ENCODE results near the gene TSPAN17. TPM values are rescaled to one million over a fixed set of nuclear protein-coding genes. Genes with fewer than 3 reads are reported as not detected.

Gene TSPAN17
- total RNA-seq, 1 experiment from 2014 or later: 4.8 TPM

GRCh38 chr5:176692326-176692725 is 45.0 kb downstream of the TSPAN17 start:
- H3K9me2 ChIP-seq (replicated peaks; ENCODE audit: insufficient read depth, low read length): no peaks in the 10 kb centered on the region
- no peaks in the 10 kb centered on the region for H3K9me3 ChIP-seq (ENCODE audit: low read length)
- H3K36me3 ChIP-seq (ENCODE audit: insufficient read depth, low read length): no peaks in the 10 kb centered on the region
- H3K79me2 ChIP-seq (ENCODE audit: low read length): no peaks in the 10 kb centered on the region
- H3K27me3 ChIP-seq (ENCODE audit: low read length): no peaks in the 10 kb centered on the region
- DNase-seq: no peak
- H2AFZ ChIP-seq (ENCODE audit: low read length): no peak overlapping the region
- no peaks in the 10 kb centered on the region for H3K4me1 ChIP-seq (ENCODE audit: low read length)
- H3K4me2 ChIP-seq (ENCODE audit: low read depth, low read length, poor library complexity, severe bottlenecking): no peak overlapping the region
- H3K9ac ChIP-seq (ENCODE audit: low read length): no peak overlapping the region
- no peak overlapping the region for H3K27ac ChIP-seq (ENCODE audit: low read length)
- H3K4me3 ChIP-seq (ENCODE audit: low read length): no peak overlapping the region
- no peaks in the 10 kb centered on the region for H4K20me1 ChIP-seq (ENCODE audit: insufficient read depth, low read depth, low read length)

GRCh38 chr5:176692839-176693476 is 45.7 kb downstream of the TSPAN17 start:
- no peak overlapping the region for H3K4me3 ChIP-seq (ENCODE audit: low read length)
- H3K9ac ChIP-seq (ENCODE audit: low read length): no peak overlapping the region

GRCh38 chr5:176693477-176693851 is 46.2 kb downstream of the TSPAN17 start:
- Histone ChIP-seq H3K9me2 (replicated peaks; ENCODE audit: insufficient read depth, low read length) (no peaks in the 10 kb centered on the region), H2AFZ (ENCODE audit: low read length) (no peak overlapping the region), H3K9ac (ENCODE audit: low read length) (no peak overlapping the region), H4K20me1 (ENCODE audit: insufficient read depth, low read depth, low read length) (no peaks in the 10 kb centered on the region), H3K36me3 (ENCODE audit: insufficient read depth, low read length) (no peaks in the 10 kb centered on the region), H3K4me1 (ENCODE audit: low read length) (no peaks in the 10 kb centered on the region), H3K27ac (ENCODE audit: low read length) (no peak overlapping the region), H3K79me2 (ENCODE audit: low read length) (no peaks in the 10 kb centered on the region), H3K4me2 (ENCODE audit: low read depth, low read length, poor library complexity, severe bottlenecking) (no peak overlapping the region), H3K9me3 (ENCODE audit: low read length) (no peaks in the 10 kb centered on the region), H3K27me3 (ENCODE audit: low read length) (no peaks in the 10 kb centered on the region), H3K4me3 (ENCODE audit: low read length) (no peak overlapping the region)
- no peak for DNase-seq

More at GRCh38 chr5:176692839-176693476, 45.7 kb downstream of the TSPAN17 start:
- no peak for DNase-seq
- Histone ChIP-seq H3K4me2 (ENCODE audit: low read depth, low read length, poor library complexity, severe bottlenecking) (no peak overlapping the region), H3K27ac (ENCODE audit: low read length) (no peak overlapping the region), H3K36me3 (ENCODE audit: insufficient read depth, low read length) (no peaks in the 10 kb centered on the region), H3K79me2 (ENCODE audit: low read length) (no peaks in the 10 kb centered on the region), H3K9me3 (ENCODE audit: low read length) (no peaks in the 10 kb centered on the region), H3K9me2 (replicated peaks; ENCODE audit: insufficient read depth, low read length) (no peaks in the 10 kb centered on the region), H2AFZ (ENCODE audit: low read length) (no peak overlapping the region), H3K4me1 (ENCODE audit: low read length) (no peaks in the 10 kb centered on the region), H3K27me3 (ENCODE audit: low read length) (no peaks in the 10 kb centered on the region), H4K20me1 (ENCODE audit: insufficient read depth, low read depth, low read length) (no peaks in the 10 kb centered on the region)

- H3K4me1 ChIP-seq (ENCODE audit: low read length): no peaks in the 10 kb centered on the region
- H2AFZ ChIP-seq (ENCODE audit: low read length): no peak overlapping the region
- no peaks in the 10 kb centered on the region for H4K20me1 ChIP-seq (ENCODE audit: insufficient read depth, low read depth, low read length)
- no peak overlapping the region for H3K9ac ChIP-seq (ENCODE audit: low read length)
- no peak overlapping the region for H3K4me2 ChIP-seq (ENCODE audit: low read depth, low read length, poor library complexity, severe bottlenecking)
- H3K27ac ChIP-seq (ENCODE audit: low read length): no peak overlapping the region
- no peaks in the 10 kb centered on the region for H3K27me3 ChIP-seq (ENCODE audit: low read length)
- H3K9me3 ChIP-seq (ENCODE audit: low read length): no peaks in the 10 kb centered on the region
- no peaks in the 10 kb centered on the region for H3K9me2 ChIP-seq (replicated peaks; ENCODE audit: insufficient read depth, low read length)
- DNase-seq: no peak
- H3K79me2 ChIP-seq (ENCODE audit: low read length): no peaks in the 10 kb centered on the region
- no peaks in the 10 kb centered on the region for H3K36me3 ChIP-seq (ENCODE audit: insufficient read depth, low read length)
- H3K4me3 ChIP-seq (ENCODE audit: low read length): no peak overlapping the region
Measured at GRCh38 chr5:176694146-176694545, 46.9 kb downstream of the TSPAN17 start.

GRCh38 chr5:176694631-176695030 is 47.3 kb downstream of the TSPAN17 start:
- H4K20me1 ChIP-seq (ENCODE audit: insufficient read depth, low read depth, low read length): no peaks in the 10 kb centered on the region
- H3K27me3 ChIP-seq (ENCODE audit: low read length): no peaks in the 10 kb centered on the region
- H3K9me2 ChIP-seq (replicated peaks; ENCODE audit: insufficient read depth, low read length): no peaks in the 10 kb centered on the region
- H3K27ac ChIP-seq (ENCODE audit: low read length): no peak overlapping the region
- no peak for DNase-seq
- no peaks in the 10 kb centered on the region for H3K79me2 ChIP-seq (ENCODE audit: low read length)
- no peak overlapping the region for H3K4me2 ChIP-seq (ENCODE audit: low read depth, low read length, poor library complexity, severe bottlenecking)
- no peaks in the 10 kb centered on the region for H3K4me1 ChIP-seq (ENCODE audit: low read length)
- no peak overlapping the region for H2AFZ ChIP-seq (ENCODE audit: low read length)
- H3K4me3 ChIP-seq (ENCODE audit: low read length): no peak overlapping the region
- no peaks in the 10 kb centered on the region for H3K9me3 ChIP-seq (ENCODE audit: low read length)
- no peaks in the 10 kb centered on the region for H3K36me3 ChIP-seq (ENCODE audit: insufficient read depth, low read length)
- no peak overlapping the region for H3K9ac ChIP-seq (ENCODE audit: low read length)

- Histone ChIP-seq H3K79me2 (ENCODE audit: low read length) (no peaks in the 10 kb centered on the region), H3K4me1 (ENCODE audit: low read length) (no peaks in the 10 kb centered on the region), H3K36me3 (ENCODE audit: insufficient read depth, low read length) (no peaks in the 10 kb centered on the region), H3K9me3 (ENCODE audit: low read length) (no peaks in the 10 kb centered on the region), H2AFZ (ENCODE audit: low read length) (no peak overlapping the region), H4K20me1 (ENCODE audit: insufficient read depth, low read depth, low read length) (no peaks in the 10 kb centered on the region), H3K9ac (ENCODE audit: low read length) (no peak overlapping the region), H3K27ac (ENCODE audit: low read length) (no peak overlapping the region), H3K4me3 (ENCODE audit: low read length) (no peak overlapping the region), H3K4me2 (ENCODE audit: low read depth, low read length, poor library complexity, severe bottlenecking) (no peak overlapping the region), H3K27me3 (ENCODE audit: low read length) (no peaks in the 10 kb centered on the region), H3K9me2 (replicated peaks; ENCODE audit: insufficient read depth, low read length) (no peaks in the 10 kb centered on the region)
- DNase-seq: no peak
Measured at GRCh38 chr5:176695073-176695472, 47.8 kb downstream of the TSPAN17 start.

GRCh38 chr5:176697267-176697933 is 50.1 kb downstream of the TSPAN17 start:
- no peaks in the 10 kb centered on the region for H3K9me2 ChIP-seq (replicated peaks; ENCODE audit: insufficient read depth, low read length)
- no peak overlapping the region for H3K4me3 ChIP-seq (ENCODE audit: low read length)
- no peak overlapping the region for H3K9ac ChIP-seq (ENCODE audit: low read length)
- H4K20me1 ChIP-seq (ENCODE audit: insufficient read depth, low read depth, low read length): no peaks in the 10 kb centered on the region
- no peaks in the 10 kb centered on the region for H3K9me3 ChIP-seq (ENCODE audit: low read length)
- no peaks in the 10 kb centered on the region for H3K79me2 ChIP-seq (ENCODE audit: low read length)
- no peaks in the 10 kb centered on the region for H3K4me1 ChIP-seq (ENCODE audit: low read length)
- no peak overlapping the region for H2AFZ ChIP-seq (ENCODE audit: low read length)
- no peak overlapping the region for H3K27ac ChIP-seq (ENCODE audit: low read length)
- no peaks in the 10 kb centered on the region for H3K27me3 ChIP-seq (ENCODE audit: low read length)
- DNase-seq: no peak
- no peaks in the 10 kb centered on the region for H3K36me3 ChIP-seq (ENCODE audit: insufficient read depth, low read length)
- no peak overlapping the region for H3K4me2 ChIP-seq (ENCODE audit: low read depth, low read length, poor library complexity, severe bottlenecking)

- Histone ChIP-seq H3K4me3 (ENCODE audit: low read length) (no peak overlapping the region), H3K9me2 (replicated peaks; ENCODE audit: insufficient read depth, low read length) (no peaks in the 10 kb centered on the region), H3K4me2 (ENCODE audit: low read depth, low read length, poor library complexity, severe bottlenecking) (no peak overlapping the region), H3K9ac (ENCODE audit: low read length) (no peak overlapping the region), H3K36me3 (ENCODE audit: insufficient read depth, low read length) (no peaks in the 10 kb centered on the region), H3K27me3 (ENCODE audit: low read length) (no peaks in the 10 kb centered on the region), H3K27ac (ENCODE audit: low read length) (no peak overlapping the region), H3K4me1 (ENCODE audit: low read length) (no peaks in the 10 kb centered on the region), H2AFZ (ENCODE audit: low read length) (no peak overlapping the region), H3K79me2 (ENCODE audit: low read length) (no peaks in the 10 kb centered on the region), H3K9me3 (ENCODE audit: low read length) (no peaks in the 10 kb centered on the region), H4K20me1 (ENCODE audit: insufficient read depth, low read depth, low read length) (no peaks in the 10 kb centered on the region)
- DNase-seq: no peak
Measured at GRCh38 chr5:176697934-176698538, 50.8 kb downstream of the TSPAN17 start.
